ENCODE results near the gene FETUB.

Gene FETUB

GRCh38 chr3:186636536-186636935 lies 3.7 kb upstream of the FETUB start:
- DNase-seq, result no peak

GRCh38 chr3:186637686-186638085 lies 2.5 kb upstream of the FETUB start:
- DNase-seq, result no peak

- no peak for DNase-seq
Measured at GRCh38 chr3:186638259-186638658, 1.9 kb upstream of the FETUB start.

GRCh38 chr3:186640473-186640818 lies 247 bp downstream of the FETUB start:
- no peak for DNase-seq

GRCh38 chr3:186640929-186641328 lies 730 bp downstream of the FETUB start:
- DNase-seq, result no peak

- no peak for DNase-seq
Measured at GRCh38 chr3:186642014-186642413, 1.8 kb downstream of the FETUB start.

GRCh38 chr3:186643493-186643892 lies 3.3 kb downstream of the FETUB start:
- no peak for DNase-seq

- DNase-seq, result no peak
Measured at GRCh38 chr3:186644683-186645082, 4.5 kb downstream of the FETUB start.

GRCh38 chr3:186646106-186646505 lies 5.9 kb downstream of the FETUB start:
- DNase-seq, result no peak

- DNase-seq, result no peak
Measured at GRCh38 chr3:186646841-186647240, 6.6 kb downstream of the FETUB start.

GRCh38 chr3:186648851-186649250 lies 8.7 kb downstream of the FETUB start:
- DNase-seq, result no peak

- no peak for DNase-seq
Measured at GRCh38 chr3:186651678-186652215, 11.5 kb downstream of the FETUB start.

- DNase-seq, result no peak
Measured at GRCh38 chr3:186653080-186653707, 13.0 kb downstream of the FETUB start.

- no peak for DNase-seq
Measured at GRCh38 chr3:186653984-186654383, 13.8 kb downstream of the FETUB start.

- no peak for DNase-seq
Measured at GRCh38 chr3:186663361-186664118, 23.3 kb downstream of the FETUB start.

- no peak for DNase-seq
Measured at GRCh38 chr3:186664119-186664495, 23.9 kb downstream of the FETUB start.

GRCh38 chr3:186664506-186664905 lies 24.3 kb downstream of the FETUB start:
- DNase-seq, result no peak

- DNase-seq, result no peak
Measured at GRCh38 chr3:186665625-186666188, 25.5 kb downstream of the FETUB start, which contains the start of gene HRG. TSS of gene HRG (plus strand) at chr3:186666014. CDS start at chr3:186666032, 18 bp downstream.

- DNase-seq, result no peak
Measured at GRCh38 chr3:186668426-186668825, 28.2 kb downstream of the FETUB start.

GRCh38 chr3:186669378-186670084 lies 29.3 kb downstream of the FETUB start:
- no peak for DNase-seq

- DNase-seq, result no peak
Measured at GRCh38 chr3:186670155-186670554, 30.0 kb downstream of the FETUB start.

GRCh38 chr3:186671051-186671450 lies 30.9 kb downstream of the FETUB start:
- DNase-seq, result no peak

GRCh38 chr3:186678604-186679003 lies 38.4 kb downstream of the FETUB start:
- no peak for DNase-seq
